ENCODE results near the gene OR6C65.

DNA sequence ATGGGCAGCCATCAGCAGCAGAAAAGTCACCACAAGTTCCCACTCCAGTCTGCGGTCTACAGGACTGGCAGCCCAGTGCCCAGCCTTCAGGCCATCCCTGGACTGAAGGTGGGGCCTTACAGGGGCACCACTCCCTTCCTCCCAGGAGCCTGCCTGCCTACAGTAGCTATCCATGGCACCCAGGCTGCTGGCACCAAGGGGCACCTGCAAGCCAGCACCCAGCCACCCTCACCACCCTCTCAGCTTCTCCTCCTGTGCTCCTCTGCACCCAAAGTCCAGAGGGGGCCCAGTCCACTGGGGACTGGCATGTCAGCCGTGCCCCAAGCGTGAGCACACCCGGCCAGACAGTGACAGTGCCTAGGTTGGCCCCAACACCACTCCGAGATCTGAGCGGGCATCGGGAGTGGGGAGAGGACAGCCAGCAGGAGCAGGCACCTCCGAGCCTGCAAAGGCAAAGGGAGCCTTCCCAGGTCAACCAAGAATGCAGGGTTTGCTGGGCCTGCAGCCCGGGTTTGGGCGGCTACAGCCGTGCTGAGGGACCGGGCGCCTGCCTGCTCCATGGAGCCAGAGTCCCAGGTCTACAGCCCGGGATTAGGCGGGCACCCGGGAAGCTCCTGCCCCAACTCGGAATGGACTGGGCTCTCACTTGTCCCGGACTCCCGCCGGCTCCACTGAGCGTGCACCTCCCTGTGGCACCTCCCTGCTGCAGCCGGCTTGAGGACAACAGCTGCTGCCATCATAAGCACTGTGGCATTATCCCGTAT lies 8.1 kb upstream of the OR6C65 start:
- TF ChIP-seq, protein P1, sequence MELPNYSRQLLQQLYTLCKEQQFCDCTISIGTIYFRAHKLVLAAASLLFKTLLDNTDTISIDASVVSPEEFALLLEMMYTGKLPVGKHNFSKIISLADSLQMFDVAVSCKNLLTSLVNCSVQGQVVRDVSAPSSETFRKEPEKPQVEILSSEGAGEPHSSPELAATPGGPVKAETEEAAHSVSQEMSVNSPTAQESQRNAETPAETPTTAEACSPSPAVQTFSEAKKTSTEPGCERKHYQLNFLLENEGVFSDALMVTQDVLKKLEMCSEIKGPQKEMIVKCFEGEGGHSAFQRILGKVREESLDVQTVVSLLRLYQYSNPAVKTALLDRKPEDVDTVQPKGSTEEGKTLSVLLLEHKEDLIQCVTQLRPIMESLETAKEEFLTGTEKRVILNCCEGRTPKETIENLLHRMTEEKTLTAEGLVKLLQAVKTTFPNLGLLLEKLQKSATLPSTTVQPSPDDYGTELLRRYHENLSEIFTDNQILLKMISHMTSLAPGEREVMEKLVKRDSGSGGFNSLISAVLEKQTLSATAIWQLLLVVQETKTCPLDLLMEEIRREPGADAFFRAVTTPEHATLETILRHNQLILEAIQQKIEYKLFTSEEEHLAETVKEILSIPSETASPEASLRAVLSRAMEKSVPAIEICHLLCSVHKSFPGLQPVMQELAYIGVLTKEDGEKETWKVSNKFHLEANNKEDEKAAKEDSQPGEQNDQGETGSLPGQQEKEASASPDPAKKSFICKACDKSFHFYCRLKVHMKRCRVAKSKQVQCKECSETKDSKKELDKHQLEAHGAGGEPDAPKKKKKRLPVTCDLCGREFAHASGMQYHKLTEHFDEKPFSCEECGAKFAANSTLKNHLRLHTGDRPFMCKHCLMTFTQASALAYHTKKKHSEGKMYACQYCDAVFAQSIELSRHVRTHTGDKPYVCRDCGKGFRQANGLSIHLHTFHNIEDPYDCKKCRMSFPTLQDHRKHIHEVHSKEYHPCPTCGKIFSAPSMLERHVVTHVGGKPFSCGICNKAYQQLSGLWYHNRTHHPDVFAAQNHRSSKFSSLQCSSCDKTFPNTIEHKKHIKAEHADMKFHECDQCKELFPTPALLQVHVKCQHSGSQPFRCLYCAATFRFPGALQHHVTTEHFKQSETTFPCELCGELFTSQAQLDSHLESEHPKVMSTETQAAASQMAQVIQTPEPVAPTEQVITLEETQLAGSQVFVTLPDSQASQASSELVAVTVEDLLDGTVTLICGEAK (IDR thresholded peaks at IDR 0.05): no peak
- TF ChIP-seq, protein P1 (CRISPR knock-in tag; IDR thresholded peaks at IDR 0.05): no peak
- TF ChIP-seq POLR2AphosphoS2 (IDR thresholded peaks at IDR 0.05; ENCODE audit: low read length): no peak
- TF ChIP-seq, protein P2, sequence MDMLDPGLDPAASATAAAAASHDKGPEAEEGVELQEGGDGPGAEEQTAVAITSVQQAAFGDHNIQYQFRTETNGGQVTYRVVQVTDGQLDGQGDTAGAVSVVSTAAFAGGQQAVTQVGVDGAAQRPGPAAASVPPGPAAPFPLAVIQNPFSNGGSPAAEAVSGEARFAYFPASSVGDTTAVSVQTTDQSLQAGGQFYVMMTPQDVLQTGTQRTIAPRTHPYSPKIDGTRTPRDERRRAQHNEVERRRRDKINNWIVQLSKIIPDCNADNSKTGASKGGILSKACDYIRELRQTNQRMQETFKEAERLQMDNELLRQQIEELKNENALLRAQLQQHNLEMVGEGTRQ (CRISPR knock-in tag; IDR thresholded peaks at IDR 0.05): no peak
- TF ChIP-seq MEF2D (tag; conservative IDR thresholded peaks at IDR 0.05; ENCODE audit: low read depth): no peak
- TF ChIP-seq, protein P3, sequence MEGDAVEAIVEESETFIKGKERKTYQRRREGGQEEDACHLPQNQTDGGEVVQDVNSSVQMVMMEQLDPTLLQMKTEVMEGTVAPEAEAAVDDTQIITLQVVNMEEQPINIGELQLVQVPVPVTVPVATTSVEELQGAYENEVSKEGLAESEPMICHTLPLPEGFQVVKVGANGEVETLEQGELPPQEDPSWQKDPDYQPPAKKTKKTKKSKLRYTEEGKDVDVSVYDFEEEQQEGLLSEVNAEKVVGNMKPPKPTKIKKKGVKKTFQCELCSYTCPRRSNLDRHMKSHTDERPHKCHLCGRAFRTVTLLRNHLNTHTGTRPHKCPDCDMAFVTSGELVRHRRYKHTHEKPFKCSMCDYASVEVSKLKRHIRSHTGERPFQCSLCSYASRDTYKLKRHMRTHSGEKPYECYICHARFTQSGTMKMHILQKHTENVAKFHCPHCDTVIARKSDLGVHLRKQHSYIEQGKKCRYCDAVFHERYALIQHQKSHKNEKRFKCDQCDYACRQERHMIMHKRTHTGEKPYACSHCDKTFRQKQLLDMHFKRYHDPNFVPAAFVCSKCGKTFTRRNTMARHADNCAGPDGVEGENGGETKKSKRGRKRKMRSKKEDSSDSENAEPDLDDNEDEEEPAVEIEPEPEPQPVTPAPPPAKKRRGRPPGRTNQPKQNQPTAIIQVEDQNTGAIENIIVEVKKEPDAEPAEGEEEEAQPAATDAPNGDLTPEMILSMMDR (IDR thresholded peaks at IDR 0.05 in 2 of 3, conservative IDR thresholded peaks at IDR 0.05 in 1 of 3; ENCODE audit: insufficient read depth in 2 of 3, low read depth in 1 of 3, low read length in 3 of 3): no peak
- TF ChIP-seq CEBPB (tag; IDR thresholded peaks at IDR 0.05): no peak
- no peak for TF ChIP-seq POLR2A (conservative IDR thresholded peaks at IDR 0.05)
- TF ChIP-seq BCOR (IDR thresholded peaks at IDR 0.05): no peak
